A549 (cell line): ENCODE data around the gene TMEM221. TPM values are rescaled to one million over a fixed set of nuclear protein-coding genes. Genes with fewer than 3 reads are reported as not detected.

ENCODE experiments used
- ATAC-seq, 2 experiments: fragments of 200-7000 bp in 1 of 2; fragments of >200 bp in 1 of 2; cut with Nextera tagmentation in 1 of 2; cut with Tn5 transposase in 1 of 2; 3 replicates each; pipeline versions ENCODE4 v1.8.0 to v1.9.1; 2018 to 2020; ENCODE audit warnings: mild to moderate bottlenecking in 1 of 2, moderate library complexity in 1 of 2
- CTCF ChIA-PET: fragments of 300-600 bp; sonication (Branson Sonifier 250); formaldehyde crosslinking; extraction: SDS; loops from one replicate; lab custom pipeline; 2021; ENCODE audit warnings: antibody characterized with exemption, inconsistent platforms; lab: Yijun Ruan, JAX
- POLR2A ChIA-PET: fragments of 350-600 bp; formaldehyde crosslinking; extraction: SDS; loops from one replicate; lab custom pipeline; 2021; ENCODE audit warnings: antibody characterized with exemption, inconsistent platforms; lab: Yijun Ruan, JAX
- DNase-seq, 2 experiments: peaks; one replicate each; pipeline versions ENCODE4 v3.0.0 to v3.0.0-alpha.2; 2011 to 2016; ENCODE audit warnings: low read depth in 1 of 2, low spot score in 1 of 2
- FAIRE-seq: peaks from 2 replicates; lab custom pipeline; 2011; peaks lifted over from hg19 to GRCh38; lab: Jason Lieb, UNC
- H3K27ac ChIP-seq, 2 experiments: fragments of >200 bp; sonication (Bioruptor Twin); formaldehyde crosslinking; 3 replicates each; pipeline ENCODE4 v1.5.1; 2016 to 2017
- H3K4me1 ChIP-seq: fragments of >200 bp; sonication (Bioruptor Twin); formaldehyde crosslinking; 3 replicates; pipeline ENCODE4 v1.6.1; 2016
- H3K4me2 ChIP-seq: fragments of >200 bp; sonication (Bioruptor Twin); formaldehyde crosslinking; 3 replicates; pipeline ENCODE4 v1.6.1; 2016
- H3K4me3 ChIP-seq: fragments of >200 bp; sonication (Bioruptor Twin); formaldehyde crosslinking; 3 replicates; pipeline ENCODE4 v1.5.1; 2016
- H3K9me3 ChIP-seq: fragments of >200 bp; sonication (Bioruptor Twin); formaldehyde crosslinking; 3 replicates; pipeline ENCODE4 v1.6.1; 2016
- CBX2 ChIP-seq: fragments of 200-600 bp; sonication (generic); IDR thresholded peaks from 2 replicates; pipeline ENCODE4 v1.6.1; 2016; ENCODE audit warnings: low read depth, mild to moderate bottlenecking, borderline replicate concordance
- E2F6 ChIP-seq: IDR thresholded peaks from 2 replicates; pipeline ENCODE4 v1.6.1; 2012; ENCODE audit warnings: low read depth, borderline replicate concordance
- EHF ChIP-seq: fragments of 250-450 bp; sonication (Bioruptor Pico); IDR thresholded peaks from 2 replicates; pipeline ENCODE4 v1.5.0; 2020; ENCODE audit warnings: mild to moderate bottlenecking
- ELK1 ChIP-seq: fragments of 150-350 bp; IDR thresholded peaks from 2 replicates; pipeline ENCODE4 v1.6.1; 2014; ENCODE audit warnings: low read depth, mild to moderate bottlenecking, low read length
- FOSB ChIP-seq: fragments of 250-450 bp; sonication (Bioruptor Pico); IDR thresholded peaks from 2 replicates; pipeline ENCODE4 v1.5.0; 2020; ENCODE audit warnings: mild to moderate bottlenecking, moderate library complexity
- GATA3 ChIP-seq: IDR thresholded peaks from 2 replicates; pipeline ENCODE4 v1.6.1; 2012; ENCODE audit warnings: borderline replicate concordance
- HDAC2 ChIP-seq: fragments of 200-600 bp; sonication (generic); IDR thresholded peaks from 2 replicates; pipeline ENCODE4 v1.6.1; 2016
- HEYL ChIP-seq: fragments of 250-450 bp; sonication (Bioruptor Pico); IDR thresholded peaks from 2 replicates; pipeline ENCODE4 v1.8.0; 2021; ENCODE audit warnings: mild to moderate bottlenecking, moderate library complexity
- HOXA7 ChIP-seq: fragments of 250-450 bp; sonication (Bioruptor Pico); IDR thresholded peaks from 2 replicates; pipeline ENCODE4 v1.5.0; 2020; ENCODE audit warnings: mild to moderate bottlenecking, moderate library complexity
- KDM5A ChIP-seq: fragments of 200-600 bp; sonication (generic); IDR thresholded peaks from 2 replicates; pipeline ENCODE4 v1.6.1; 2016; ENCODE audit warnings: antibody characterized with exemption, mild to moderate bottlenecking
- MAZ ChIP-seq: fragments of 150-350 bp; IDR thresholded peaks from 2 replicates; pipeline ENCODE4 v1.6.1; 2014; ENCODE audit warnings: antibody characterized with exemption, low read depth, low read length, borderline replicate concordance
- NFE2L2 ChIP-seq: fragments of 150-350 bp; conservative IDR thresholded peaks from 2 replicates; pipeline ENCODE4 v1.6.1; 2014; ENCODE audit warnings: low read length
- PHF8 ChIP-seq: fragments of 200-600 bp; sonication (generic); IDR thresholded peaks from 2 replicates; pipeline ENCODE4 v1.6.1; 2016; ENCODE audit warnings: low read depth, mild to moderate bottlenecking, antibody characterized with exemption, moderate library complexity, borderline replicate concordance
- POLR2A ChIP-seq: IDR thresholded peaks from 2 replicates; pipeline ENCODE4 v1.6.1; 2012; ENCODE audit warnings: mild to moderate bottlenecking, low read length
- POLR2AphosphoS2 ChIP-seq: conservative IDR thresholded peaks from 2 replicates; pipeline ENCODE4 v1.6.1; 2012; ENCODE audit warnings: low read length, improper control_type of control experiment, inconsistent platforms
- RAD21 ChIP-seq, 2 experiments: fragments of >200 bp in 1 of 2; sonication (Bioruptor Twin) in 1 of 2; formaldehyde crosslinking in 1 of 2; IDR thresholded peaks in 1 of 2; conservative IDR thresholded peaks in 1 of 2; 2 replicates in 1 of 2; 3 replicates in 1 of 2; pipeline ENCODE4 v1.6.1; 2012 to 2018; ENCODE audit warnings: inconsistent platforms in 1 of 2
- RFX5 ChIP-seq: fragments of 450-650 bp; IDR thresholded peaks from 2 replicates; pipeline ENCODE4 v1.7.1; 2014; ENCODE audit warnings: antibody characterized with exemption, mild to moderate bottlenecking, moderate library complexity
- SREBF2 ChIP-seq: fragments of 450-650 bp; IDR thresholded peaks from 2 replicates; pipeline ENCODE4 v1.6.1; 2014; ENCODE audit warnings: mild to moderate bottlenecking, moderate library complexity
- TP53 ChIP-seq: fragments of 250-450 bp; sonication (Bioruptor Pico); IDR thresholded peaks from 2 replicates; pipeline ENCODE4 v1.5.0; 2021; ENCODE audit warnings: mild to moderate bottlenecking, moderate library complexity
- USF2 ChIP-seq: fragments of 450-650 bp; IDR thresholded peaks from 2 replicates; pipeline ENCODE4 v1.6.1; 2014; ENCODE audit warnings: antibody characterized with exemption
- ZFP36 ChIP-seq: fragments of 450-650 bp; IDR thresholded peaks from 2 replicates; pipeline ENCODE4 v1.6.1; 2014; ENCODE audit warnings: borderline replicate concordance; ENCODE audit not compliant: partially characterized antibody
- ZNF302 ChIP-seq: fragments of 250-450 bp; sonication (Bioruptor Pico); IDR thresholded peaks from 2 replicates; pipeline ENCODE4 v1.9.0; 2021; ENCODE audit warnings: inconsistent platforms, mild to moderate bottlenecking, moderate library complexity
- WGBS: methylation state at CpG from one replicate; pipeline ENCODE4 v1.1.6; 2017; ENCODE audit errors: missing lambda C conversion rate; 5-methylcytosine and 5-hydroxymethylcytosine counted together
- polyA plus RNA-seq, 4 experiments: library from polyadenylated mRNA; depleted of rRNA in 3 of 4; stranded (reverse); fragments of >200 nt; fragmentation: RNase III in 1 of 4; extraction: RNeasy Plus Mini Kit Qiagen cat#74134 plus additional on column Dnase treatment in 1 of 4; gene quantifications; 2 replicates in 3 of 4; 3 replicates in 1 of 4; pipeline ENCODE4 v1.2.3, GENCODE V29; 2011 to 2017
- TF ChIP-seq, protein P1 (sequence below): fragments of >200 bp; sonication (Bioruptor Twin); formaldehyde crosslinking; IDR thresholded peaks from 3 replicates; pipeline ENCODE4 v1.5.1; 2016
- TF ChIP-seq, protein P2 (sequence below): fragments of >200 bp; sonication (Bioruptor Twin); formaldehyde crosslinking; IDR thresholded peaks from 3 replicates; pipeline ENCODE4 v1.6.1; 2016
- TF ChIP-seq, protein P3 (sequence below): fragments of 250-450 bp; sonication (Bioruptor Pico); IDR thresholded peaks from 2 replicates; pipeline ENCODE4 v1.5.0; 2020; ENCODE audit warnings: low read depth, mild to moderate bottlenecking, moderate library complexity
- TF ChIP-seq, protein P4 (sequence below): IDR thresholded peaks from 2 replicates; pipeline ENCODE4 v1.6.1; 2012

The TMEM221 gene
- polyA plus RNA-seq, 2 of the 4 experiments (the other 2 are of a cell fraction) = 0.78 to 0.90 TPM

DNA sequence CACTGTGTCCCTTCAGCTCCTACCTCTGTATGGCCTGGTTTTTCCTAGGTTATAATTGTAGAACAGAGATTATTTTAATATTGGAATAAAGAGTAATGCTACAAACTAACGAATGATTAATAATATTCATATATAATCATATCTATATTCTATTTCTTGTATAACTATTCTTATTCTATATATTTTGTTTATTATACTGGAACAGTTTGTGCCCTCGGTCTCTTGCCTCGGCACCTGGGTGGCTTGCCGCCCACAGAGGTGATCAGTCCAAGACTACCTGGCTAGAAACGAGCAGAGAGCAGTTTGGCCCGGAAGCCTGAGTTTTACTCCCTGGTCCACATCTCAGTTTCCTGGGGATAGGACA lies 18.0 kb upstream of the TMEM221 start:
- Histone ChIP-seq H3K4me3 (no peak overlapping the region), H3K4me1 (peaks cover 28% of the 10 kb centered on the region; the same call in 2 of the 3 replicates), H3K9me3 (no peaks in the 10 kb centered on the region), H3K4me2 (no peak overlapping the region)
- DNase-seq (no peak), FAIRE-seq (no peak), ATAC-seq (no peak)
- WGBS = 32% methylated on average over 6 of the region's 6 CpGs
- POLR2A ChIA-PET = no interaction called here
- TF ChIP-seq KDM5A = no peak
- TF ChIP-seq RAD21 (conservative IDR thresholded peaks at IDR 0.05 in 1 of 2, IDR thresholded peaks at IDR 0.05 in 1 of 2) = no peak
- no peak for TF ChIP-seq HEYL (CRISPR knock-in tag)
- no peak for TF ChIP-seq HOXA7
- no peak for TF ChIP-seq TP53 (CRISPR knock-in tag)
- TF ChIP-seq, protein P1, sequence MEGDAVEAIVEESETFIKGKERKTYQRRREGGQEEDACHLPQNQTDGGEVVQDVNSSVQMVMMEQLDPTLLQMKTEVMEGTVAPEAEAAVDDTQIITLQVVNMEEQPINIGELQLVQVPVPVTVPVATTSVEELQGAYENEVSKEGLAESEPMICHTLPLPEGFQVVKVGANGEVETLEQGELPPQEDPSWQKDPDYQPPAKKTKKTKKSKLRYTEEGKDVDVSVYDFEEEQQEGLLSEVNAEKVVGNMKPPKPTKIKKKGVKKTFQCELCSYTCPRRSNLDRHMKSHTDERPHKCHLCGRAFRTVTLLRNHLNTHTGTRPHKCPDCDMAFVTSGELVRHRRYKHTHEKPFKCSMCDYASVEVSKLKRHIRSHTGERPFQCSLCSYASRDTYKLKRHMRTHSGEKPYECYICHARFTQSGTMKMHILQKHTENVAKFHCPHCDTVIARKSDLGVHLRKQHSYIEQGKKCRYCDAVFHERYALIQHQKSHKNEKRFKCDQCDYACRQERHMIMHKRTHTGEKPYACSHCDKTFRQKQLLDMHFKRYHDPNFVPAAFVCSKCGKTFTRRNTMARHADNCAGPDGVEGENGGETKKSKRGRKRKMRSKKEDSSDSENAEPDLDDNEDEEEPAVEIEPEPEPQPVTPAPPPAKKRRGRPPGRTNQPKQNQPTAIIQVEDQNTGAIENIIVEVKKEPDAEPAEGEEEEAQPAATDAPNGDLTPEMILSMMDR = no peak
- TF ChIP-seq, protein P2, sequence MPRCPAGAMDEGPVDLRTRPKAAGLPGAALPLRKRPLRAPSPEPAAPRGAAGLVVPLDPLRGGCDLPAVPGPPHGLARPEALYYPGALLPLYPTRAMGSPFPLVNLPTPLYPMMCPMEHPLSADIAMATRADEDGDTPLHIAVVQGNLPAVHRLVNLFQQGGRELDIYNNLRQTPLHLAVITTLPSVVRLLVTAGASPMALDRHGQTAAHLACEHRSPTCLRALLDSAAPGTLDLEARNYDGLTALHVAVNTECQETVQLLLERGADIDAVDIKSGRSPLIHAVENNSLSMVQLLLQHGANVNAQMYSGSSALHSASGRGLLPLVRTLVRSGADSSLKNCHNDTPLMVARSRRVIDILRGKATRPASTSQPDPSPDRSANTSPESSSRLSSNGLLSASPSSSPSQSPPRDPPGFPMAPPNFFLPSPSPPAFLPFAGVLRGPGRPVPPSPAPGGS = no peak
- TF ChIP-seq USF2 = no peak
- no peak for TF ChIP-seq GATA3
- TF ChIP-seq CBX2 = no peak
- TF ChIP-seq E2F6 = no peak
- no peak for TF ChIP-seq HDAC2
- TF ChIP-seq RFX5 = no peak
- no peak for TF ChIP-seq PHF8
- TF ChIP-seq, all 56 proteins: peak for 0
- CTCF ChIA-PET = interaction anchor here (0.6 to 2.6 kb wide), 14 partner anchors 9 to 308 kb away, joined by 3 to 13 read pairs (median 4); partner anchors contain the start of genes CCDC194 and TMEM221
- H3K27ac ChIP-seq = no peak overlapping the region

- FAIRE-seq (no peak), DNase-seq (no peak), ATAC-seq (no peak)
- no peak within 1 kb of the TSS for H3K27ac ChIP-seq
- CTCF ChIA-PET = interaction anchor here (1.9 to 2.2 kb wide), 2 partner anchors 12 to 36 kb away, joined by 6 to 8 read pairs; partner anchors contain the start of gene TMEM221
- POLR2A ChIA-PET = no interaction called here
- no peaks in the 10 kb centered on the region for H3K4me1 ChIP-seq
- no peak within 1 kb of the TSS for H3K4me2 ChIP-seq
- H3K9me3 ChIP-seq = no peaks in the 10 kb centered on the region
- WGBS = 85% methylated on average over 18 of the region's 26 CpGs
- no peak within 1 kb of the TSS for H3K4me3 ChIP-seq
- TF ChIP-seq RFX5 (no peak), ZFP36 (peak; percentile 31)
Observed at GRCh38 chr19:17460372-17461230, 12.1 kb upstream of the TMEM221 start, which contains the start of gene NXNL1. Gene NXNL1 (minus strand): TSS chr19:17460926. CDS start chr19:17460869, 57 bp downstream.

- no peak overlapping the region for H3K4me2 ChIP-seq
- CTCF ChIA-PET = interaction anchor here (0.6 kb wide), 1 partner anchor 347 kb away, joined by 3 read pairs; no protein-coding TSS in a partner anchor
- H3K4me3 ChIP-seq = no peak overlapping the region
- H3K9me3 ChIP-seq = no peaks in the 10 kb centered on the region
- no peak overlapping the region for H3K27ac ChIP-seq
- POLR2A ChIA-PET = no interaction called here
- 51% methylated on average over 3 of the region's 3 CpGs for WGBS
- ATAC-seq (no peak), DNase-seq (no peak), FAIRE-seq (no peak)
- no peaks in the 10 kb centered on the region for H3K4me1 ChIP-seq
- no peak for TF ChIP-seq EHF
- TF ChIP-seq KDM5A = no peak
- TF ChIP-seq, protein P3, sequence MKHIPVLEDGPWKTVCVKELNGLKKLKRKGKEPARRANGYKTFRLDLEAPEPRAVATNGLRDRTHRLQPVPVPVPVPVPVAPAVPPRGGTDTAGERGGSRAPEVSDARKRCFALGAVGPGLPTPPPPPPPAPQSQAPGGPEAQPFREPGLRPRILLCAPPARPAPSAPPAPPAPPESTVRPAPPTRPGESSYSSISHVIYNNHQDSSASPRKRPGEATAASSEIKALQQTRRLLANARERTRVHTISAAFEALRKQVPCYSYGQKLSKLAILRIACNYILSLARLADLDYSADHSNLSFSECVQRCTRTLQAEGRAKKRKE (CRISPR knock-in tag) = no peak
- no peak for TF ChIP-seq FOSB (CRISPR knock-in tag)
- TF ChIP-seq MAZ = no peak
- no peak for TF ChIP-seq POLR2A
- no peak for TF ChIP-seq SREBF2
- TF ChIP-seq NFE2L2 = no peak
- no peak for TF ChIP-seq HDAC2
- no peak for TF ChIP-seq ZNF302 (CRISPR knock-in tag)
- TF ChIP-seq, protein P4, sequence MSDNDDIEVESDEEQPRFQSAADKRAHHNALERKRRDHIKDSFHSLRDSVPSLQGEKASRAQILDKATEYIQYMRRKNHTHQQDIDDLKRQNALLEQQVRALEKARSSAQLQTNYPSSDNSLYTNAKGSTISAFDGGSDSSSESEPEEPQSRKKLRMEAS = no peak
- TF ChIP-seq ELK1 = no peak
- no peak for TF ChIP-seq POLR2AphosphoS2
- no peak for TF ChIP-seq HOXA7
- TF ChIP-seq GATA3 = no peak
Observed at GRCh38 chr19:17458970-17459369, 10.5 kb upstream of the TMEM221 start.
